IPS-20b (cell line): ENCODE data around the gene ANGPT4.

Experiments used
- H3K27ac ChIP-seq: one replicate; pipeline ENCODE4 v1.5.1; 2013; ENCODE audit warnings: low read length
- H3K27me3 ChIP-seq: 2 replicates; pipeline ENCODE4 v1.6.1; 2013; ENCODE audit warnings: mild to moderate bottlenecking, low read length, inconsistent platforms; ENCODE audit not compliant: insufficient read depth
- H3K36me3 ChIP-seq: 2 replicates; pipeline ENCODE4 v1.6.1; 2013; ENCODE audit warnings: low read depth, mild to moderate bottlenecking, inconsistent platforms, low read length, moderate library complexity; ENCODE audit not compliant: insufficient read depth
- H3K4me1 ChIP-seq: 2 replicates; pipeline ENCODE4 v1.6.1; 2013; ENCODE audit warnings: mild to moderate bottlenecking, control low read depth, inconsistent platforms, low read length, moderate library complexity; ENCODE audit not compliant: insufficient read depth
- H3K4me3 ChIP-seq: 2 replicates; pipeline ENCODE4 v1.5.1; 2013; ENCODE audit warnings: mild to moderate bottlenecking, low read length, inconsistent platforms
- H3K9ac ChIP-seq: 2 replicates; pipeline ENCODE4 v1.6.1; 2013; ENCODE audit warnings: low read depth, mild to moderate bottlenecking, inconsistent platforms, low read length, moderate library complexity
- H3K9me3 ChIP-seq: 2 replicates; pipeline ENCODE4 v1.6.1; 2013; ENCODE audit warnings: mild to moderate bottlenecking, low read depth, low read length, inconsistent platforms; ENCODE audit not compliant: insufficient read depth

The ANGPT4 gene

GRCh38 chr20:845941-846893 is 69.9 kb downstream of the ANGPT4 start:
- H3K4me3 ChIP-seq, result peak overlapping the region; percentile 73; the same call in 1 of the 2 replicates
- H3K9me3 ChIP-seq, result no peaks in the 10 kb centered on the region
- no peak overlapping the region for H3K27ac ChIP-seq
- no peak overlapping the region for H3K9ac ChIP-seq
- peaks cover 9% of the 10 kb centered on the region; the same call in 1 of the 2 replicates for H3K4me1 ChIP-seq
- no peaks in the 10 kb centered on the region for H3K36me3 ChIP-seq
- H3K27me3 ChIP-seq, result peaks cover 45% of the 10 kb centered on the region

DNA sequence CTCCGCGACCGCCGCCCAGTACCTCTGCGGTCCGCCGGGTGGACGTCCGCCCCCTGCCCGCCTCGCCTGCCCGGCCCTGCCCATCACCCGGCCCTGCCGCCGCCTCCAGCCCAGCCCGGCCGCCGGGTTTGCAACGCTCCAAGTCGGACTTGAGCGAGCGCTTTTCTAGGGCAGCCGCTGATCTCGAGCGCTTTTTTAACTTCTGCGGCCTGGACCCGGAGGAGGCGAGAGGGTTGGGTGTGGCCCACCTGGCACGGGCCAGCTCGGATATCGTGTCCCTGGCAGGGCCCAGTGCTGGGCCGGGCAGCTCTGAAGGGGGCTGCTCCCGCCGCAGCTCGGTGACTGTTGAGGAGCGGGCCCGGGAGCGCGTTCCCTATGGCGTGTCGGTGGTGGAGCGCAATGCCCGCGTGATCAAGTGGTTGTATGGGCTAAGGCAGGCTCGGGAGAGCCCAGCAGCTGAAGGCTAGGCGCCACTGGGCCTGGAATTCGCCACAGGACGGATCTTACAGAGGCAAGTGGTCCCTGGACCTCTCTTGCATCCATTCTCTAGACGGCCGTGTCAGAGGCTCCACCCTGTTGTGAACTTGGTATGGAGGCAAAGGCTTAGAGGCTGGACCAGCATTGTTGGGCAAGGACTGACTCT is 70.8 kb downstream of the ANGPT4 start:
- Histone ChIP-seq H3K27me3 (peaks cover 53% of the 10 kb centered on the region), H3K4me3 (peak overlapping the region; percentile 73; the same call in 1 of the 2 replicates), H3K4me1 (peaks cover 9% of the 10 kb centered on the region; the same call in 1 of the 2 replicates), H3K36me3 (no peaks in the 10 kb centered on the region), H3K27ac (no peak overlapping the region), H3K9me3 (no peaks in the 10 kb centered on the region), H3K9ac (no peak overlapping the region; the same call in 1 of the 2 replicates)

DNA sequence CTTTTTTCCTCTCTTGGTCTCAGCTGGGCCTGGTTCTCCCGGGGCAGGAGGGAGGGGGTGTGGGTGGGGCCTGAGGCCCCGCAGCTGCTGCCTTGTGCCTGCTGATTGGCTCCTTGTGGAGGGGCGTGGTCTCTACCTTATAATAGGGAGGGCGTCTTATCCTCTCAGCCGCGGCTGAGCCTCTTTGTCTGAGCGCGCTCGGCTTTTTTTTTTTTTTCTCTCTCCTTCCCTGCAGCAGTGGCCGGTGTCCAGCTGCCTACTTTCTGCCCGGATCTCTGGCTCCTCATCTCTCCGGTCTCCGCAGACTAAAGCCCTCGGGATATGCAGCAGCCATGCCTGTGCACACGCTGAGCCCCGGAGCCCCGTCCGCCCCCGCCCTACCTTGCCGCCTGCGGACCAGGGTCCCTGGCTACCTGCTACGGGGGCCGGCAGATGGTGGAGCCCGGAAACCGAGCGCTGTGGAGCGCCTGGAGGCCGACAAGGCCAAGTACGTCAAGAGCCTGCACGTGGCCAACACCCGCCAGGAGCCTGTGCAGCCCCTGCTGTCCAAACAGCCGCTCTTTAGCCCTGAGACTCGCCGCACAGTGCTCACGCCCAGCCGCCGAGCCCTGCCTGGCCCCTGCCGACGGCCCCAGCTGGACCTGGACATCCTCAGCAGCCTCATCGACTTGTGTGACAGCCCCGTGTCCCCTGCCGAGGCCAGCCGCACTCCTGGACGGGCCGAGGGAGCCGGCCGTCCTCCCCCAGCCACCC is 71.5 kb downstream of the ANGPT4 start:
- H3K36me3 ChIP-seq, result no peaks in the 10 kb centered on the region
- H3K9ac ChIP-seq, result peak overlapping the region; percentile 67; the same call in 1 of the 2 replicates
- H3K4me1 ChIP-seq, result peaks cover 9% of the 10 kb centered on the region; the same call in 1 of the 2 replicates
- H3K27ac ChIP-seq, result no peak overlapping the region
- H3K4me3 ChIP-seq, result peak overlapping the region; percentile 73
- no peaks in the 10 kb centered on the region for H3K9me3 ChIP-seq
- H3K27me3 ChIP-seq, result peaks cover 60% of the 10 kb centered on the region

- Histone ChIP-seq H3K4me1 (peaks cover 9% of the 10 kb centered on the region; the same call in 1 of the 2 replicates), H3K27ac (no peak overlapping the region), H3K27me3 (peaks cover 63% of the 10 kb centered on the region)
Observed at GRCh38 chr20:843912-844311, 72.2 kb downstream of the ANGPT4 start.

GRCh38 chr20:842547-842940 is 73.6 kb downstream of the ANGPT4 start:
- H3K36me3 ChIP-seq, result no peaks in the 10 kb centered on the region
- no peak overlapping the region for H3K27ac ChIP-seq
- peak overlapping the region; percentile 66 for H3K4me3 ChIP-seq
- H3K4me1 ChIP-seq, result peaks cover 9% of the 10 kb centered on the region; the same call in 1 of the 2 replicates
- no peak overlapping the region for H3K9ac ChIP-seq
- no peaks in the 10 kb centered on the region for H3K9me3 ChIP-seq
- peaks cover 63% of the 10 kb centered on the region for H3K27me3 ChIP-seq

More at GRCh38 chr20:843912-844311, 72.2 kb downstream of the ANGPT4 start:
- H3K36me3 ChIP-seq, result no peaks in the 10 kb centered on the region
- H3K9me3 ChIP-seq, result no peaks in the 10 kb centered on the region
- peak overlapping the region; percentile 73 for H3K4me3 ChIP-seq
- H3K9ac ChIP-seq, result no peak overlapping the region

GRCh38 chr20:841568-842546 is 74.3 kb downstream of the ANGPT4 start:
- Histone ChIP-seq H3K4me3 (peak overlapping the region; percentile 66), H3K27ac (no peak overlapping the region), H3K9me3 (no peaks in the 10 kb centered on the region), H3K27me3 (peaks cover 63% of the 10 kb centered on the region), H3K4me1 (peaks cover 9% of the 10 kb centered on the region; the same call in 1 of the 2 replicates), H3K36me3 (no peaks in the 10 kb centered on the region), H3K9ac (peak overlapping the region; percentile 32)

GRCh38 chr20:840858-841567 is 75.1 kb downstream of the ANGPT4 start:
- no peak overlapping the region for H3K27ac ChIP-seq
- no peaks in the 10 kb centered on the region for H3K9me3 ChIP-seq
- no peaks in the 10 kb centered on the region for H3K36me3 ChIP-seq
- H3K4me3 ChIP-seq, result peak overlapping the region; percentile 66
- H3K27me3 ChIP-seq, result peaks cover 60% of the 10 kb centered on the region
- peaks cover 9% of the 10 kb centered on the region; the same call in 1 of the 2 replicates for H3K4me1 ChIP-seq
- peak overlapping the region; percentile 32; the same call in 1 of the 2 replicates for H3K9ac ChIP-seq

DNA sequence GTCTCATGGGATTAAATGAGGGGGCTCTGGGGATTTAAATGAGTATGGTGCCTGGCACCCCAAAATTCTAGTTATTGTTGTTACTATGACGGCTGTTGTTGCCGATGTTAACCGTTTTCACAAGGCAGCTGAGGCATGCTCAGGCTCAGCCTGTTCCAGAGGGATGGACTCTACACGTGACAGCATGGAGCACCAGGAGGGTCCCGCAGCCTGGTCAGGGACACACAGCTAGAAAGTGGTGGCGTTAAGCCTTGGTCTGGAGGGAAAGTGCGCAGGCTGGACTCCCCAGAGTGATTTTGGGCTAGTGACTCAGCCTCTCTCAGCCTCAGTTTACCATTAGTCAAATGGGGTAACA is 75.7 kb downstream of the ANGPT4 start:
- peak overlapping the region; percentile 66; the same call in 1 of the 2 replicates for H3K4me3 ChIP-seq

DNA sequence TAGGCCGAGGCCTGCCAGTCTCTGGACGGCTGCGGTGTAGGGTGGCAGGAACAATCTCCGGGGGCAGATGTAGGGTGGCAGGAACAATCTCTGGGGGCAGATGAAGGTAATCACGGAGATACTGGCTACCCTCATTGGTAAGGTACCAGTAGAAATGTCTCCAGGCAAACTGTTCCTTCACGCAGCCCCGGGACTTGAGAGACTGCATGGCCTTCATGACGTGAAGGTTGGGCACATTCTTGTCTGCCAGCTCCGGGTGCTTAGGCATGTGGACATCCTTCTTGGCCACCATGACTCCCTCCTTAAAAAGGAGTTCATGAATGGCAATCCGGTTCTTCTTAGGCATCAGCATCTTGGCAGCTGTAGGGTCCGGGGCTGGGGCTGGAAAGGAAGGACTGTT is 76.5 kb downstream of the ANGPT4 start:
- Histone ChIP-seq H3K9ac (no peak overlapping the region), H3K4me3 (no peak overlapping the region), H3K27ac (no peak overlapping the region), H3K36me3 (no peaks in the 10 kb centered on the region), H3K9me3 (no peaks in the 10 kb centered on the region), H3K27me3 (peaks cover 55% of the 10 kb centered on the region), H3K4me1 (peaks cover 9% of the 10 kb centered on the region; the same call in 1 of the 2 replicates)

More for the DNA sequence above, 75.7 kb downstream of the ANGPT4 start:
- no peak overlapping the region for H3K27ac ChIP-seq
- peaks cover 56% of the 10 kb centered on the region for H3K27me3 ChIP-seq
- H3K4me1 ChIP-seq, result peaks cover 9% of the 10 kb centered on the region; the same call in 1 of the 2 replicates
- H3K36me3 ChIP-seq, result no peaks in the 10 kb centered on the region
- no peaks in the 10 kb centered on the region for H3K9me3 ChIP-seq
- no peak overlapping the region for H3K9ac ChIP-seq

DNA sequence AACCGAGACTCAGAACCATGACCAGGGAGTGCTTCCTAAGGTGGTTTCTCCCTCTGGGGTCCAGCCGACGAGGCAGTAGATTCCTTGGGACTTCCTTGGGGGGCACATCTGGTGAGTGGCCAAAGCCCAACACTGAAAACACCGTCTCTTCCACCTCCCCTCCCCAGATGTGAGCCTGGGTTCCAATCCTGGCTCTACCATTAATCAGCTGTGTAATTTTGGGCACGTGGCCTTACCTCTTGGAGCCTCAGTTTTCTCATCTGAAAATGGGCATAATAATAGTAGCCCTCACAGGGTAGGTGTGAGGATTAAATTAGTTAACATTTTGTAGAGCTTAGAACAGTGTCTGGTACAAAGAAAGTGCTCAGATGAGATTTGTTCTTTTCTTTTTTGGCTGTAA is 77.1 kb downstream of the ANGPT4 start:
- peaks cover 6% of the 10 kb centered on the region; the same call in 1 of the 2 replicates for H3K4me1 ChIP-seq
- no peak overlapping the region for H3K9ac ChIP-seq
- no peaks in the 10 kb centered on the region for H3K9me3 ChIP-seq
- H3K27ac ChIP-seq, result no peak overlapping the region
- no peaks in the 10 kb centered on the region for H3K36me3 ChIP-seq
- no peak overlapping the region for H3K4me3 ChIP-seq
- H3K27me3 ChIP-seq, result peaks cover 60% of the 10 kb centered on the region
